ENCODE data around the gene MCF2. TPM values are rescaled to one million over a fixed set of nuclear protein-coding genes. Genes with fewer than 3 reads are reported as not detected.

MCF2 gene
- polyA plus RNA-seq, 4 donors, result 0.75 to 1.2 (median 1.1) TPM

- no peak for DNase-seq (ENCODE audit: low read depth in 4 of 4, low spot score in 3 of 4)
Observed at GRCh38 chrX:139639253-139639652, 68.7 kb downstream of the MCF2 start.

- no peak for DNase-seq (ENCODE audit: low read depth in 4 of 4, low spot score in 3 of 4)
Observed at GRCh38 chrX:139600105-139600504, 107.9 kb downstream of the MCF2 start.

- DNase-seq (ENCODE audit: low read depth in 4 of 4, low spot score in 3 of 4), result no peak
Observed at GRCh38 chrX:139596068-139596467, 111.9 kb downstream of the MCF2 start.

- DNase-seq (ENCODE audit: low read depth in 4 of 4, low spot score in 3 of 4), result no peak
Observed at GRCh38 chrX:139585613-139586012, 122.4 kb downstream of the MCF2 start.

GRCh38 chrX:139581068-139581467 is 126.9 kb downstream of the MCF2 start:
- no peak for DNase-seq (ENCODE audit: low read depth in 4 of 4, low spot score in 3 of 4)

- DNase-seq (ENCODE audit: low read depth in 4 of 4, low spot score in 3 of 4), result no peak
Observed at GRCh38 chrX:139566981-139567380, 141.0 kb downstream of the MCF2 start.

- no peak for DNase-seq (ENCODE audit: low read depth in 4 of 4, low spot score in 3 of 4)
Observed at GRCh38 chrX:139563251-139563650, 144.7 kb downstream of the MCF2 start.

- no peak for DNase-seq (ENCODE audit: low read depth in 4 of 4, low spot score in 3 of 4)
Observed at GRCh38 chrX:139560221-139560620, 147.7 kb downstream of the MCF2 start.

- DNase-seq (ENCODE audit: low read depth in 4 of 4, low spot score in 3 of 4), result peak; percentile 25 to 51 (median 43)
Observed at GRCh38 chrX:139559383-139560042, 148.5 kb downstream of the MCF2 start.

- no peak for DNase-seq (ENCODE audit: low read depth in 4 of 4, low spot score in 3 of 4)
Observed at GRCh38 chrX:139554991-139555675, 152.8 kb downstream of the MCF2 start.

- no peak for DNase-seq (ENCODE audit: low read depth in 4 of 4, low spot score in 3 of 4)
Observed at GRCh38 chrX:139554376-139554775, 153.6 kb downstream of the MCF2 start.

GRCh38 chrX:139544591-139544990 is 163.4 kb downstream of the MCF2 start:
- DNase-seq (ENCODE audit: low read depth in 4 of 4, low spot score in 3 of 4), result no peak

- no peak for DNase-seq (ENCODE audit: low read depth in 4 of 4, low spot score in 3 of 4)
Observed at GRCh38 chrX:139543920-139544319, 164.0 kb downstream of the MCF2 start.

- DNase-seq (ENCODE audit: low read depth in 4 of 4, low spot score in 3 of 4), result no peak
Observed at GRCh38 chrX:139542652-139543051, 165.3 kb downstream of the MCF2 start.

GRCh38 chrX:139538907-139539790 is 168.8 kb downstream of the MCF2 start:
- DNase-seq (ENCODE audit: low read depth in 4 of 4, low spot score in 3 of 4), result peak in 1 of 4 donors; percentile 6

- no peak for DNase-seq (ENCODE audit: low read depth in 4 of 4, low spot score in 3 of 4)
Observed at GRCh38 chrX:139533444-139533843, 174.5 kb downstream of the MCF2 start.

GRCh38 chrX:139532834-139533233 is 175.1 kb downstream of the MCF2 start:
- DNase-seq (ENCODE audit: low read depth in 4 of 4, low spot score in 3 of 4), result no peak
